Measurements from ENCODE around the gene SYNPO2.
"Not testable (repeated sequence)": the region's sequence is repeated elsewhere in the genome, so short reads cannot be mapped to it uniquely, and the experiment has no call there.

The SYNPO2 gene

GRCh38 chr4:118991686-118992085 lies 103.0 kb downstream of the SYNPO2 start:
- H3K36me3 Mint-ChIP-seq (ENCODE audit: insufficient read depth) = no peaks in the 10 kb centered on the region
- peaks cover 3 to 8% of the 10 kb centered on the region in 2 donors for H3K4me1 Mint-ChIP-seq (ENCODE audit: low read depth in 2 of 2)
- H3K9me3 Mint-ChIP-seq = no peaks in the 10 kb centered on the region
- ATAC-seq (replicated peaks) (no peak), DNase-seq (no peak)
- H3K27me3 Mint-ChIP-seq = peaks cover 6 to 8% of the 10 kb centered on the region in 2 donors
- H3K4me3 Mint-ChIP-seq = no peak overlapping the region
- H3K27ac Mint-ChIP-seq = no peak overlapping the region

- H3K4me1 Mint-ChIP-seq (ENCODE audit: low read depth in 2 of 2) = peaks cover 3 to 8% of the 10 kb centered on the region in 2 donors
- H3K27me3 Mint-ChIP-seq = peaks cover 6 to 8% of the 10 kb centered on the region in 2 donors
- DNase-seq = no peak
- no peaks in the 10 kb centered on the region for H3K9me3 Mint-ChIP-seq
- H3K27ac Mint-ChIP-seq = no peak overlapping the region
- H3K4me3 Mint-ChIP-seq = no peak overlapping the region
- no peaks in the 10 kb centered on the region for H3K36me3 Mint-ChIP-seq (ENCODE audit: insufficient read depth)
- ATAC-seq (replicated peaks) = no peak
These were observed 103.5 kb downstream of the SYNPO2 start for GRCh38 chr4:118992149-118992548.

- Mint-ChIP-seq H3K4me3 (no peak overlapping the region), H3K36me3 (ENCODE audit: insufficient read depth) (no peaks in the 10 kb centered on the region), H3K27me3 (peaks cover 17% of the 10 kb centered on the region in 2 donors), H3K27ac (no peak overlapping the region), H3K9me3 (no peaks in the 10 kb centered on the region), H3K4me1 (ENCODE audit: low read depth in 2 of 2) (peaks cover 3 to 8% of the 10 kb centered on the region in 2 donors)
- DNase-seq (no peak), ATAC-seq (replicated peaks) (no peak)
These were observed 104.7 kb downstream of the SYNPO2 start for GRCh38 chr4:118993333-118993732.

- no peak for DNase-seq
- ATAC-seq (replicated peaks) = no peak
These were observed 105.4 kb downstream of the SYNPO2 start for GRCh38 chr4:118994030-118994429.

GRCh38 chr4:118995693-118996391 lies 107.2 kb downstream of the SYNPO2 start:
- Mint-ChIP-seq H3K4me3 (no peak overlapping the region), H3K27me3 (peaks cover 29 to 33% of the 10 kb centered on the region in 2 donors), H3K27ac (no peak overlapping the region), H3K9me3 (no peaks in the 10 kb centered on the region), H3K4me1 (ENCODE audit: low read depth in 2 of 2) (peaks cover 3 to 8% of the 10 kb centered on the region in 2 donors), H3K36me3 (ENCODE audit: insufficient read depth) (no peaks in the 10 kb centered on the region)
- ATAC-seq (replicated peaks) = no peak
- DNase-seq = no peak

More at GRCh38 chr4:118994030-118994429, 105.4 kb downstream of the SYNPO2 start:
- Mint-ChIP-seq H3K27me3 (peaks cover 23 to 24% of the 10 kb centered on the region in 2 donors), H3K27ac (no peak overlapping the region), H3K36me3 (ENCODE audit: insufficient read depth) (no peaks in the 10 kb centered on the region), H3K9me3 (no peaks in the 10 kb centered on the region), H3K4me3 (no peak overlapping the region), H3K4me1 (ENCODE audit: low read depth in 2 of 2) (peaks cover 3 to 8% of the 10 kb centered on the region in 2 donors)

- Mint-ChIP-seq H3K36me3 (ENCODE audit: insufficient read depth) (no peaks in the 10 kb centered on the region), H3K27me3 (peaks cover 33 to 36% of the 10 kb centered on the region in 2 donors), H3K4me3 (no peak overlapping the region), H3K9me3 (no peaks in the 10 kb centered on the region), H3K27ac (no peak overlapping the region), H3K4me1 (ENCODE audit: low read depth in 2 of 2) (no peaks in the 10 kb centered on the region)
- ATAC-seq (replicated peaks) (no peak), DNase-seq (no peak)
These were observed 108.9 kb downstream of the SYNPO2 start for GRCh38 chr4:118997601-118998000.

GRCh38 chr4:118999919-119000318 lies 111.3 kb downstream of the SYNPO2 start:
- Mint-ChIP-seq H3K4me1 (ENCODE audit: low read depth in 2 of 2) (no peaks in the 10 kb centered on the region), H3K27ac (no peak overlapping the region), H3K4me3 (no peak overlapping the region), H3K27me3 (peaks cover 42 to 46% of the 10 kb centered on the region in 2 donors), H3K36me3 (ENCODE audit: insufficient read depth) (no peaks in the 10 kb centered on the region), H3K9me3 (no peaks in the 10 kb centered on the region)
- ATAC-seq (replicated peaks) (no peak), DNase-seq (no peak)

- Mint-ChIP-seq H3K4me3 (no peak overlapping the region), H3K36me3 (ENCODE audit: insufficient read depth) (no peaks in the 10 kb centered on the region), H3K9me3 (no peaks in the 10 kb centered on the region), H3K27ac (no peak overlapping the region), H3K27me3 (peaks cover 42 to 46% of the 10 kb centered on the region in 2 donors), H3K4me1 (ENCODE audit: low read depth in 2 of 2) (no peaks in the 10 kb centered on the region)
- ATAC-seq (replicated peaks) (no peak), DNase-seq (no peak)
These were observed 111.7 kb downstream of the SYNPO2 start for GRCh38 chr4:119000400-119000799.

- Mint-ChIP-seq H3K36me3 (ENCODE audit: insufficient read depth) (no peaks in the 10 kb centered on the region), H3K27ac (no peak overlapping the region)
- no peak for DNase-seq
These were observed 113.8 kb downstream of the SYNPO2 start for GRCh38 chr4:119002476-119002875.

GRCh38 chr4:119003001-119003400 lies 114.3 kb downstream of the SYNPO2 start:
- not testable (repeated sequence) for H3K4me1 Mint-ChIP-seq (ENCODE audit: low read depth in 2 of 2); H3K4me3 Mint-ChIP-seq; ATAC-seq (replicated peaks); DNase-seq; H3K9me3 Mint-ChIP-seq; H3K36me3 Mint-ChIP-seq (ENCODE audit: insufficient read depth); H3K27ac Mint-ChIP-seq
- H3K27me3 Mint-ChIP-seq = peaks cover 36 to 39% of the 10 kb centered on the region in 2 donors

More at GRCh38 chr4:119002476-119002875, 113.8 kb downstream of the SYNPO2 start:
- Mint-ChIP-seq H3K4me3 (no peak overlapping the region), H3K4me1 (ENCODE audit: low read depth in 2 of 2) (no peaks in the 10 kb centered on the region), H3K27me3 (peaks cover 41 to 44% of the 10 kb centered on the region in 2 donors), H3K9me3 (no peaks in the 10 kb centered on the region)
- ATAC-seq (replicated peaks) = no peak

GRCh38 chr4:119005928-119006460 lies 117.3 kb downstream of the SYNPO2 start:
- no peak for DNase-seq
- no peaks in the 10 kb centered on the region for H3K36me3 Mint-ChIP-seq (ENCODE audit: insufficient read depth)
- ATAC-seq (replicated peaks) = peak; percentile 39
- no peaks in the 10 kb centered on the region for H3K9me3 Mint-ChIP-seq
- H3K27me3 Mint-ChIP-seq = peaks cover 15 to 29% of the 10 kb centered on the region in 2 donors
- no peak overlapping the region for H3K4me3 Mint-ChIP-seq
- no peaks in the 10 kb centered on the region for H3K4me1 Mint-ChIP-seq (ENCODE audit: low read depth in 2 of 2)
- no peak overlapping the region for H3K27ac Mint-ChIP-seq

GRCh38 chr4:119008761-119009160 lies 120.1 kb downstream of the SYNPO2 start:
- no peak for ATAC-seq (replicated peaks)
- DNase-seq = no peak
- no peaks in the 10 kb centered on the region for H3K4me1 Mint-ChIP-seq (ENCODE audit: low read depth in 2 of 2)
- H3K36me3 Mint-ChIP-seq (ENCODE audit: insufficient read depth) = no peaks in the 10 kb centered on the region
- peaks cover 0 to 2% of the 10 kb centered on the region in 2 donors for H3K9me3 Mint-ChIP-seq
- H3K27me3 Mint-ChIP-seq = peaks cover 13 to 15% of the 10 kb centered on the region in 2 donors
- no peak overlapping the region for H3K27ac Mint-ChIP-seq
- H3K4me3 Mint-ChIP-seq = no peak overlapping the region

- H3K4me3 Mint-ChIP-seq = not testable (repeated sequence)
These were observed 121.6 kb downstream of the SYNPO2 start for GRCh38 chr4:119010221-119010620.

More at GRCh38 chr4:119010221-119010620, 121.6 kb downstream of the SYNPO2 start:
- ATAC-seq (replicated peaks); H3K27ac Mint-ChIP-seq; H3K4me1 Mint-ChIP-seq (ENCODE audit: low read depth in 2 of 2); H3K9me3 Mint-ChIP-seq; DNase-seq; H3K36me3 Mint-ChIP-seq (ENCODE audit: insufficient read depth): not testable (repeated sequence)
- H3K27me3 Mint-ChIP-seq = peaks cover 12 to 15% of the 10 kb centered on the region in 2 donors
